HEK293 (cell line): Measurements from ENCODE around the gene TIAM2.

Source experiments
- CTCF ChIA-PET: fragments of 350-600 bp; formaldehyde crosslinking; extraction: SDS; loops from one replicate; lab custom pipeline; 2021; ENCODE audit warnings: antibody characterized with exemption; lab: Yijun Ruan, JAX
- POLR2A ChIA-PET: fragments of 300-600 bp; formaldehyde crosslinking; extraction: SDS; loops from one replicate; lab custom pipeline; 2020; ENCODE audit warnings: antibody characterized with exemption, inconsistent platforms; lab: Yijun Ruan, JAX
- H3K27ac ChIP-seq: fragments of 200-500 bp; sonication (Bioruptor generic); 2 replicates; pipeline ENCODE4 v1.5.1; 2014; ENCODE audit warnings: low read depth, low read length, control low read depth, inconsistent platforms; ENCODE audit errors: extremely low read depth
- H3K36me3 ChIP-seq, 2 experiments: fragments of 200-500 bp in 1 of 2; sonication (Bioruptor generic) in 1 of 2; 1 replicate in 1 of 2; 2 replicates in 1 of 2; pipeline ENCODE4 v1.5.1; 2014 to 2017; ENCODE audit warnings: inconsistent platforms in 2 of 2, low read length in 2 of 2; ENCODE audit not compliant: control insufficient read depth in 2 of 2, insufficient read depth in 1 of 2
- H3K4me1 ChIP-seq: fragments of 200-500 bp; sonication (Bioruptor generic); 2 replicates; pipeline ENCODE4 v1.5.1; 2014; ENCODE audit warnings: mild to moderate bottlenecking, low read length, inconsistent platforms; ENCODE audit not compliant: control insufficient read depth, insufficient read depth
- H3K4me3 ChIP-seq: 2 replicates; pipeline ENCODE4 v1.5.1; 2011; ENCODE audit warnings: low read depth, mild to moderate bottlenecking, control low read depth, low read length, moderate library complexity
- H3K9me3 ChIP-seq: fragments of 200-500 bp; sonication (Bioruptor generic); 2 replicates; pipeline ENCODE4 v1.5.1; 2014; ENCODE audit warnings: low read depth, low read length, inconsistent platforms; ENCODE audit not compliant: control insufficient read depth, insufficient read depth
- SCRT2 ChIP-seq: fragments of 450-650 bp; formaldehyde crosslinking; IDR thresholded peaks from 2 replicates; pipeline ENCODE4 v1.5.1; 2016; ENCODE audit warnings: missing biosample characterization, missing genetic modification characterization
- ZFHX2 ChIP-seq: fragments of 450-650 bp; formaldehyde crosslinking; conservative IDR thresholded peaks from 2 replicates; pipeline ENCODE4 v1.5.1; 2016; ENCODE audit warnings: missing biosample characterization, missing genetic modification characterization
- ZIC2 ChIP-seq: fragments of 450-650 bp; formaldehyde crosslinking; IDR thresholded peaks from 2 replicates; pipeline ENCODE4 v1.5.1; 2016; ENCODE audit warnings: missing biosample characterization, missing genetic modification characterization
- ZNF112 ChIP-seq: fragments of 450-650 bp; formaldehyde crosslinking; IDR thresholded peaks from 2 replicates; pipeline ENCODE4 v1.5.0; 2017; ENCODE audit warnings: missing biosample characterization, missing genetic modification characterization
- ZNF174 ChIP-seq: fragments of 450-650 bp; formaldehyde crosslinking; IDR thresholded peaks from 2 replicates; pipeline ENCODE4 v1.5.0; 2017; ENCODE audit warnings: missing biosample characterization, mild to moderate bottlenecking, missing genetic modification characterization
- ZNF214 ChIP-seq: fragments of 450-650 bp; formaldehyde crosslinking; IDR thresholded peaks from 2 replicates; pipeline ENCODE4 v1.5.1; 2017; ENCODE audit warnings: missing biosample characterization, mild to moderate bottlenecking, missing genetic modification characterization, borderline replicate concordance
- ZNF302 ChIP-seq: fragments of 450-650 bp; formaldehyde crosslinking; IDR thresholded peaks from 2 replicates; pipeline ENCODE4 v1.5.1; 2016; ENCODE audit warnings: missing biosample characterization, missing genetic modification characterization, low read depth
- ZNF335 ChIP-seq: fragments of 450-650 bp; formaldehyde crosslinking; conservative IDR thresholded peaks from 2 replicates; pipeline ENCODE4 v1.5.1; 2016; ENCODE audit warnings: missing biosample characterization, missing genetic modification characterization
- ZNF514 ChIP-seq: fragments of 450-650 bp; formaldehyde crosslinking; IDR thresholded peaks from 2 replicates; pipeline ENCODE4 v1.5.1; 2016; ENCODE audit warnings: missing biosample characterization, missing genetic modification characterization
- ZNF610 ChIP-seq: fragments of 450-650 bp; formaldehyde crosslinking; IDR thresholded peaks from 2 replicates; pipeline ENCODE4 v1.5.1; 2016; ENCODE audit warnings: missing biosample characterization, missing genetic modification characterization, borderline replicate concordance
- ZNF629 ChIP-seq: fragments of 450-650 bp; formaldehyde crosslinking; IDR thresholded peaks from 2 replicates; pipeline ENCODE4 v1.5.1; 2017; ENCODE audit warnings: missing biosample characterization, missing genetic modification characterization
- ZNF660 ChIP-seq: fragments of 450-650 bp; IDR thresholded peaks from 2 replicates; pipeline ENCODE4 v1.5.1; 2018; ENCODE audit warnings: missing biosample characterization, mild to moderate bottlenecking, missing genetic modification characterization
- ZNF76 ChIP-seq: fragments of 450-650 bp; formaldehyde crosslinking; IDR thresholded peaks from 2 replicates; pipeline ENCODE4; 2016; ENCODE audit warnings: low read depth, missing biosample characterization, missing genetic modification characterization, borderline replicate concordance
- ZNF777 ChIP-seq: fragments of 450-650 bp; formaldehyde crosslinking; IDR thresholded peaks from 2 replicates; pipeline ENCODE4 v1.5.1; 2017; ENCODE audit warnings: missing biosample characterization, missing genetic modification characterization, borderline replicate concordance
- ZNF843 ChIP-seq: fragments of 450-650 bp; formaldehyde crosslinking; IDR thresholded peaks from 2 replicates; pipeline ENCODE4 v1.5.1; 2016; ENCODE audit warnings: missing biosample characterization, missing genetic modification characterization
- ZSCAN23 ChIP-seq: fragments of 450-650 bp; formaldehyde crosslinking; IDR thresholded peaks from 2 replicates; pipeline ENCODE4 v1.5.1; 2016; ENCODE audit warnings: missing biosample characterization, missing genetic modification characterization
- TF ChIP-seq, protein P1 (sequence below): fragments of 450-650 bp; formaldehyde crosslinking; conservative IDR thresholded peaks from 2 replicates; pipeline ENCODE4 v1.5.1; 2016; ENCODE audit warnings: low read depth, missing biosample characterization, missing genetic modification characterization
- TF ChIP-seq, protein P2 (sequence below): fragments of 450-650 bp; IDR thresholded peaks from 2 replicates; pipeline ENCODE4 v1.5.1; 2018; ENCODE audit warnings: missing biosample characterization, missing genetic modification characterization
- TF ChIP-seq, protein P3 (sequence below): fragments of 450-650 bp; formaldehyde crosslinking; IDR thresholded peaks from 2 replicates; pipeline ENCODE4 v1.5.1; 2016; ENCODE audit warnings: missing biosample characterization, missing genetic modification characterization

Gene TIAM2

DNA sequence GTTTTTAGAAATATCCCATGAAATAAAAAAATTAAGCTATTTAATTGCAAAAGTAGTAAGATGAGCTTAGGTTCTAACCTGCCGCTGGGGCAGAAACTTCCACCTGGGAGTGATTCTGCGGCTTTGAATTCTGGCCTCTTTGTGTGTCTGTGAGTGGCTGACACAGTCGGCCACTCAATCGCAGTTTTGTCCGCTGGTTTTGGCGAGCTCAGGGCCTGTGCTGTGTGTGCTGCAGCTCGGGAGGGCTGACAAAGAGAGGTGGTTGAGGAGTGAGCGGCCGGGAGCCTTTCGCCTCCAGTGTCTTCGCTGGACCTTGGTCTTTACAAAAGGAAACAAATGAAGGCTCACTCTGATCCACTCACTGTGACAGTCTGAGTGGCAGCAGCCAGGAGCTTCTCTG, 128.4 kb downstream of the TIAM2 start:
- peaks cover 5% of the 10 kb centered on the region for H3K4me1 ChIP-seq
- H3K36me3 ChIP-seq: no peaks in the 10 kb centered on the region
- H3K27ac ChIP-seq: no peak overlapping the region
- H3K9me3 ChIP-seq: no peaks in the 10 kb centered on the region
- ChIA-PET CTCF (interaction anchor here (0.6 to 1.9 kb wide), 4 partner anchors 9 to 256 kb away, joined by 3 to 5 read pairs (median 4); no protein-coding TSS in a partner anchor), POLR2A (no interaction called here)
- no peak overlapping the region for H3K4me3 ChIP-seq
- TF ChIP-seq, protein P1, sequence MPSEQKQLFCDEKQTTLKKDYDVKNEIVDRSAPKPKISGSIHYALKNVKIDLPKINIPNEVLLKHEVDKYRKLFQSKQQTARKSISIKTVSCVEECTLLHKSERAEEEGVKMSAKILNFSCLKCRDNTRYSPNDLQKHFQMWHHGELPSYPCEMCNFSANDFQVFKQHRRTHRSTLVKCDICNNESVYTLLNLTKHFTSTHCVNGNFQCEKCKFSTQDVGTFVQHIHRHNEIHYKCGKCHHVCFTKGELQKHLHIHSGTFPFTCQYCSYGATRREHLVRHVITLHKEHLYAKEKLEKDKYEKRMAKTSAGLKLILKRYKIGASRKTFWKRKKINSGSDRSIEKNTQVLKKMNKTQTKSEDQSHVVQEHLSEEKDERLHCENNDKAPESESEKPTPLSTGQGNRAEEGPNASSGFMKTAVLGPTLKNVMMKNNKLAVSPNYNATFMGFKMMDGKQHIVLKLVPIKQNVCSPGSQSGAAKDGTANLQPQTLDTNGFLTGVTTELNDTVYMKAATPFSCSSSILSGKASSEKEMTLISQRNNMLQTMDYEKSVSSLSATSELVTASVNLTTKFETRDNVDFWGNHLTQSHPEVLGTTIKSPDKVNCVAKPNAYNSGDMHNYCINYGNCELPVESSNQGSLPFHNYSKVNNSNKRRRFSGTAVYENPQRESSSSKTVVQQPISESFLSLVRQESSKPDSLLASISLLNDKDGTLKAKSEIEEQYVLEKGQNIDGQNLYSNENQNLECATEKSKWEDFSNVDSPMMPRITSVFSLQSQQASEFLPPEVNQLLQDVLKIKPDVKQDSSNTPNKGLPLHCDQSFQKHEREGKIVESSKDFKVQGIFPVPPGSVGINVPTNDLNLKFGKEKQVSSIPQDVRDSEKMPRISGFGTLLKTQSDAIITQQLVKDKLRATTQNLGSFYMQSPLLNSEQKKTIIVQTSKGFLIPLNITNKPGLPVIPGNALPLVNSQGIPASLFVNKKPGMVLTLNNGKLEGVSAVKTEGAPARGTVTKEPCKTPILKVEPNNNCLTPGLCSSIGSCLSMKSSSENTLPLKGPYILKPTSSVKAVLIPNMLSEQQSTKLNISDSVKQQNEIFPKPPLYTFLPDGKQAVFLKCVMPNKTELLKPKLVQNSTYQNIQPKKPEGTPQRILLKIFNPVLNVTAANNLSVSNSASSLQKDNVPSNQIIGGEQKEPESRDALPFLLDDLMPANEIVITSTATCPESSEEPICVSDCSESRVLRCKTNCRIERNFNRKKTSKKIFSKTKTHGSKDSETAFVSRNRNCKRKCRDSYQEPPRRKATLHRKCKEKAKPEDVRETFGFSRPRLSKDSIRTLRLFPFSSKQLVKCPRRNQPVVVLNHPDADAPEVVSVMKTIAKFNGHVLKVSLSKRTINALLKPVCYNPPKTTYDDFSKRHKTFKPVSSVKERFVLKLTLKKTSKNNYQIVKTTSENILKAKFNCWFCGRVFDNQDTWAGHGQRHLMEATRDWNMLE (tag by site-specific recombination): no peak
- TF ChIP-seq ZNF843 (tag by site-specific recombination) (no peak), SCRT2 (tag by site-specific recombination) (no peak), ZNF302 (no peak), ZNF112 (tag by site-specific recombination) (no peak), ZNF76 (tag by site-specific recombination) (no peak), ZNF610 (tag by site-specific recombination) (no peak), ZNF660 (no peak), ZNF629 (no peak), ZNF777 (no peak), ZNF214 (no peak), ZSCAN23 (no peak), ZFHX2 (tag by site-specific recombination) (no peak), ZNF335 (no peak), ZIC2 (tag by site-specific recombination) (no peak), ZNF514 (tag by site-specific recombination) (no peak), ZNF174 (tag by site-specific recombination) (no peak)
- TF ChIP-seq, protein P2, sequence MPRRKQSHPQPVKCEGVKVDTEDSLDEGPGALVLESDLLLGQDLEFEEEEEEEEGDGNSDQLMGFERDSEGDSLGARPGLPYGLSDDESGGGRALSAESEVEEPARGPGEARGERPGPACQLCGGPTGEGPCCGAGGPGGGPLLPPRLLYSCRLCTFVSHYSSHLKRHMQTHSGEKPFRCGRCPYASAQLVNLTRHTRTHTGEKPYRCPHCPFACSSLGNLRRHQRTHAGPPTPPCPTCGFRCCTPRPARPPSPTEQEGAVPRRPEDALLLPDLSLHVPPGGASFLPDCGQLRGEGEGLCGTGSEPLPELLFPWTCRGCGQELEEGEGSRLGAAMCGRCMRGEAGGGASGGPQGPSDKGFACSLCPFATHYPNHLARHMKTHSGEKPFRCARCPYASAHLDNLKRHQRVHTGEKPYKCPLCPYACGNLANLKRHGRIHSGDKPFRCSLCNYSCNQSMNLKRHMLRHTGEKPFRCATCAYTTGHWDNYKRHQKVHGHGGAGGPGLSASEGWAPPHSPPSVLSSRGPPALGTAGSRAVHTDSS (tag by site-specific recombination): no peak
- TF ChIP-seq, protein P3, sequence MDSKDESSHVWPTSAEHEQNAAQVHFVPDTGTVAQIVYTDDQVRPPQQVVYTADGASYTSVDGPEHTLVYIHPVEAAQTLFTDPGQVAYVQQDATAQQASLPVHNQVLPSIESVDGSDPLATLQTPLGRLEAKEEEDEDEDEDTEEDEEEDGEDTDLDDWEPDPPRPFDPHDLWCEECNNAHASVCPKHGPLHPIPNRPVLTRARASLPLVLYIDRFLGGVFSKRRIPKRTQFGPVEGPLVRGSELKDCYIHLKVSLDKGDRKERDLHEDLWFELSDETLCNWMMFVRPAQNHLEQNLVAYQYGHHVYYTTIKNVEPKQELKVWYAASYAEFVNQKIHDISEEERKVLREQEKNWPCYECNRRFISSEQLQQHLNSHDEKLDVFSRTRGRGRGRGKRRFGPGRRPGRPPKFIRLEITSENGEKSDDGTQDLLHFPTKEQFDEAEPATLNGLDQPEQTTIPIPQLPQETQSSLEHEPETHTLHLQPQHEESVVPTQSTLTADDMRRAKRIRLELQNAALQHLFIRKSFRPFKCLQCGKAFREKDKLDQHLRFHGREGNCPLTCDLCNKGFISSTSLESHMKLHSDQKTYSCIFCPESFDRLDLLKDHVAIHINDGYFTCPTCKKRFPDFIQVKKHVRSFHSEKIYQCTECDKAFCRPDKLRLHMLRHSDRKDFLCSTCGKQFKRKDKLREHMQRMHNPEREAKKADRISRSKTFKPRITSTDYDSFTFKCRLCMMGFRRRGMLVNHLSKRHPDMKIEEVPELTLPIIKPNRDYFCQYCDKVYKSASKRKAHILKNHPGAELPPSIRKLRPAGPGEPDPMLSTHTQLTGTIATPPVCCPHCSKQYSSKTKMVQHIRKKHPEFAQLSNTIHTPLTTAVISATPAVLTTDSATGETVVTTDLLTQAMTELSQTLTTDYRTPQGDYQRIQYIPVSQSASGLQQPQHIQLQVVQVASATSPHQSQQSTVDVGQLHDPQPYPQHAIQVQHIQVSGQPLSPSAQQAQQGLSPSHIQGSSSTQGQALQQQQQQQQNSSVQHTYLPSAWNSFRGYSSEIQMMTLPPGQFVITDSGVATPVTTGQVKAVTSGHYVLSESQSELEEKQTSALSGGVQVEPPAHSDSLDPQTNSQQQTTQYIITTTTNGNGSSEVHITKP (tag by site-specific recombination): no peak
